HFF-Myc (cell line): ENCODE results near the gene SPATA19.

Experiments used
- DNase-seq: peaks from one replicate; pipeline ENCODE4 v3.0.0-alpha.2; 2011; ENCODE audit warnings: low read depth; ENCODE audit errors: extremely low read depth
- H3K4me3 ChIP-seq: replicated peaks from 2 replicates; pipeline ENCODE4 v1.5.1; 2011; ENCODE audit warnings: low read depth, mild to moderate bottlenecking, control low read depth, low read length
- CTCF ChIP-seq: IDR thresholded peaks from 2 replicates; pipeline ENCODE4 v1.5.1; 2012; ENCODE audit warnings: mild to moderate bottlenecking, low read depth, low read length, control low read depth; ENCODE audit errors: missing control alignments

SPATA19 gene

DNA sequence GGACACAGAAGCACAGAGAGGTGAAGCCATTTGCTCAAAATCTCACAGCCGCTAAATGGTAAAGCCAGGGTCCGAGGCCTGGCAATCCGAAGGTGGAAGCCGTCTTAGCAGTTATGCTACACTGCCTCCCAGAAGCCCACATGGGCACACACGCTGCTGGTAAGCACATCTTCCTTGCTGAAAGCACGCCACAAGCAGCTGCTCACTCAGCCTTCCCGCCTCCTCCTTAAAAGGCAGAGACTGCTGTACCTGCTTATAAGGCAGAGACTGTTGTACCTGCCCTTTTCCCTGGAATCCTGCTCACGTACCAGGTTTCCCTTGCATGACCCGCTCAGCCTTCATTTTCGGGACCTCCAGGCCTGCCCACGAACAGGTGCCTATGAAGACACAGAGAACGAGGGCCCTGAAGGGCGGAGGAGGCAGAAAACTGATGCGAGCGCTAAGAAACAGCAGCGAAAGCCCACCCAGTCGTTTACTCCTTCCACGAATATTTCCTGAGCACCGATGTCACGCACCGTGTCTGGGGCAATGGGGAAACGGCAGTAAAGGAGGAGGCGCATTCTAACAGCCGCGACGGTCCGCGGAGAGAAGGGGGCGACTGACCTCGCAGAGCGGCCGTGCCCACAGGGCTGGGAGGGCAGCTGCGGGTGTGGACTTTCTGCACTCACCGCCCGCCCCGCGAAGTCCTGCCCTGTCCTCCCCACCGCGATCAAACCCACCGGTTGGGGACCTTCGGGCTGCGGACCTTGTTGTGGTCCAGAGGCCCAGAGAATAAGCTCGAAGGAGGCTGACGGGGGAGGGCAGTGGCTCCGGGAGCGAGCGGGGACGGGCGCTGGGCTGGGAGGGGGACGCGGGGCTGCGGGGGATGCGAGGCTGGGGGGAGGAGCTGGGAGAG, 13.0 kb downstream of the SPATA19 start:
- no peak overlapping the region for H3K4me3 ChIP-seq
- no peak for TF ChIP-seq CTCF
- DNase-seq, result no peak

GRCh38 chr11:133830931-133831907, 14.1 kb downstream of the SPATA19 start:
- no peak for TF ChIP-seq CTCF
- DNase-seq, result no peak
- H3K4me3 ChIP-seq, result no peak overlapping the region

- no peak for DNase-seq
- H3K4me3 ChIP-seq, result no peak overlapping the region
- TF ChIP-seq CTCF, result no peak
Observed at GRCh38 chr11:133829566-133829965, 15.7 kb downstream of the SPATA19 start.

GRCh38 chr11:133828871-133829270, 16.4 kb downstream of the SPATA19 start:
- H3K4me3 ChIP-seq, result no peak overlapping the region
- DNase-seq, result no peak
- no peak for TF ChIP-seq CTCF

- no peak for TF ChIP-seq CTCF
- DNase-seq, result no peak
- H3K4me3 ChIP-seq, result no peak overlapping the region
Observed at GRCh38 chr11:133827556-133827955, 17.8 kb downstream of the SPATA19 start.

- DNase-seq, result no peak
- H3K4me3 ChIP-seq, result no peak overlapping the region
- TF ChIP-seq CTCF, result no peak
Observed at GRCh38 chr11:133826866-133827265, 18.4 kb downstream of the SPATA19 start.
